Endothelial cell of umbilical vein (primary cell): ENCODE measurements around the gene INPP4B.

Experiments used
- CTCF ChIP-seq, 2 donors: IDR thresholded peaks; 1 replicate in 1 of 2; 2 replicates in 1 of 2; pipeline ENCODE4 v1.5.1; 2011; ENCODE audit warnings: low read length in 2 of 2, mild to moderate bottlenecking in 2 of 2, moderate library complexity in 2 of 2, control low read depth in 1 of 2, inconsistent platforms in 1 of 2, low read depth in 1 of 2; ENCODE audit not compliant: insufficient read depth in 1 of 2; ENCODE audit errors: extremely low read depth in 1 of 2
- EZH2 ChIP-seq: IDR thresholded peaks from 2 replicates; pipeline ENCODE4 v1.6.1; 2012; ENCODE audit warnings: borderline replicate concordance, low read depth, mild to moderate bottlenecking, moderate library complexity, low read length, inconsistent platforms; ENCODE audit not compliant: severe bottlenecking
- FOS ChIP-seq: IDR thresholded peaks from 2 replicates; pipeline ENCODE4 v1.6.1; 2011; ENCODE audit warnings: mild to moderate bottlenecking, low read length, moderate library complexity, borderline replicate concordance; ENCODE audit not compliant: insufficient read depth
- MAX ChIP-seq: IDR thresholded peaks from 2 replicates; pipeline ENCODE4 v1.6.1; 2011; ENCODE audit not compliant: insufficient read depth, insufficient read length
- POLR2A ChIP-seq: IDR thresholded peaks from 2 replicates; pipeline ENCODE4 v1.6.1; 2012; ENCODE audit warnings: low read depth, mild to moderate bottlenecking, control low read depth, low read length
- POLR2AphosphoS5 ChIP-seq: IDR thresholded peaks from 2 replicates; pipeline ENCODE4 v1.6.1; 2012; ENCODE audit warnings: low read depth, mild to moderate bottlenecking, control low read depth, low read length, moderate library complexity; ENCODE audit not compliant: insufficient read depth

GRCh38 chr4:142314247-142314646 lies 531.9 kb downstream of the INPP4B start:
- TF ChIP-seq CTCF (IDR thresholded peaks at IDR 0.05; ENCODE audit: extremely low read depth in 1 of 2, insufficient read depth in 1 of 2, low read depth in 1 of 2, low read length in 2 of 2) (no peak), POLR2AphosphoS5 (no peak), EZH2 (no peak), MAX (no peak), FOS (no peak), POLR2A (no peak)
